Measurements from ENCODE around the gene WDFY3.

Gene WDFY3

GRCh38 chr4:84780719-84781118 is 185.8 kb downstream of the WDFY3 start:
- no peak for DNase-seq

- no peak for DNase-seq
Observed at GRCh38 chr4:84778041-84778440, 188.4 kb downstream of the WDFY3 start.

GRCh38 chr4:84767168-84767567 is 199.3 kb downstream of the WDFY3 start:
- DNase-seq, result no peak

- DNase-seq, result no peak
Observed at GRCh38 chr4:84753321-84753972, 213.0 kb downstream of the WDFY3 start.

- no peak for DNase-seq
Observed at GRCh38 chr4:84751707-84752106, 214.8 kb downstream of the WDFY3 start.

GRCh38 chr4:84750960-84751283 is 215.6 kb downstream of the WDFY3 start:
- no peak for DNase-seq

GRCh38 chr4:84750260-84750959 is 216.1 kb downstream of the WDFY3 start:
- DNase-seq, result no peak

GRCh38 chr4:84740057-84740456 is 226.4 kb downstream of the WDFY3 start:
- DNase-seq, result no peak

GRCh38 chr4:84738622-84739021 is 227.9 kb downstream of the WDFY3 start:
- DNase-seq, result no peak

- DNase-seq, result no peak
Observed at GRCh38 chr4:84737656-84738055, 228.8 kb downstream of the WDFY3 start.

GRCh38 chr4:84734037-84734436 is 232.5 kb downstream of the WDFY3 start:
- no peak for DNase-seq

GRCh38 chr4:84733343-84734033 is 233.0 kb downstream of the WDFY3 start:
- no peak for DNase-seq

- DNase-seq, result no peak
Observed at GRCh38 chr4:84730375-84730774, 236.1 kb downstream of the WDFY3 start.

- DNase-seq, result no peak
Observed at GRCh38 chr4:84727491-84727890, 239.0 kb downstream of the WDFY3 start.

- no peak for DNase-seq
Observed at GRCh38 chr4:84726356-84726755, 240.1 kb downstream of the WDFY3 start.

GRCh38 chr4:84722720-84723119 is 243.8 kb downstream of the WDFY3 start:
- DNase-seq, result no peak

- no peak for DNase-seq
Observed at GRCh38 chr4:84719115-84719514, 247.4 kb downstream of the WDFY3 start.

GRCh38 chr4:84718699-84719098 is 247.8 kb downstream of the WDFY3 start:
- DNase-seq, result no peak

- DNase-seq, result no peak
Observed at GRCh38 chr4:84710548-84710947, 255.9 kb downstream of the WDFY3 start.

- DNase-seq, result no peak
Observed at GRCh38 chr4:84708406-84709135, 257.9 kb downstream of the WDFY3 start.

- no peak for DNase-seq
Observed at GRCh38 chr4:84706286-84706685, 260.2 kb downstream of the WDFY3 start.

GRCh38 chr4:84699001-84699671 is 267.4 kb downstream of the WDFY3 start:
- DNase-seq, result no peak

GRCh38 chr4:84697615-84698201 is 268.8 kb downstream of the WDFY3 start:
- DNase-seq, result no peak

Measured in activated CD8-positive, alpha-beta memory T cell treated with anti-CD3 and anti-CD28 coated beads, Interleukin-2, amount 50 U/mL, for 48 hours (primary cell).